Measurements from ENCODE around the gene EGR2. TPM values are rescaled to one million over a fixed set of nuclear protein-coding genes. Genes with fewer than 3 reads are reported as not detected.

EGR2 gene
- polyA plus RNA-seq, 1 donor from 2014 or later, result 1.7 TPM

GRCh38 chr10:62811159-62811875 is 4.8 kb downstream of the EGR2 start:
- H3K27me3 ChIP-seq (ENCODE audit: insufficient read depth, low read depth, low read length), result peaks cover 40% of the 10 kb centered on the region
- H3K79me2 ChIP-seq (replicated peaks; ENCODE audit: insufficient read depth, low read length), result peaks cover 14% of the 10 kb centered on the region

More at GRCh38 chr10:62811159-62811875, 4.8 kb downstream of the EGR2 start:
- Histone ChIP-seq H3K9me3 (ENCODE audit: low read length) (no peaks in the 10 kb centered on the region), H3K27ac (ENCODE audit: low read length) (no peak overlapping the region), H4K20me1 (ENCODE audit: insufficient read depth) (peaks cover 7% of the 10 kb centered on the region), H3K9ac (ENCODE audit: low read length) (no peak overlapping the region), H2AFZ (ENCODE audit: low read depth, low read length) (no peak overlapping the region), H3K4me2 (ENCODE audit: low read length) (no peak overlapping the region), H3F3A (ENCODE audit: insufficient read depth, low read length, poor library complexity, severe bottlenecking) (peaks cover 6% of the 10 kb centered on the region), H3K36me3 (ENCODE audit: insufficient read depth, low read length) (no peaks in the 10 kb centered on the region), H3K4me3 (ENCODE audit: low read length) (no peak overlapping the region), H3K9me2 (ENCODE audit: insufficient read depth, low read length) (no peaks in the 10 kb centered on the region)
- TF ChIP-seq MXI1 (conservative IDR thresholded peaks at IDR 0.05; ENCODE audit: poor library complexity, severe bottlenecking) (no peak), CTCF (IDR thresholded peaks at IDR 0.05; ENCODE audit: poor library complexity, severe bottlenecking) (no peak), REST (IDR thresholded peaks at IDR 0.05; ENCODE audit: borderline replicate concordance) (no peak), RAD21 (conservative IDR thresholded peaks at IDR 0.05) (no peak), EP300 (conservative IDR thresholded peaks at IDR 0.05; ENCODE audit: poor library complexity, severe bottlenecking) (no peak), EZH2 (IDR thresholded peaks at IDR 0.05; ENCODE audit: borderline replicate concordance, insufficient read depth, low read length, poor library complexity, severe bottlenecking) (no peak), POLR2AphosphoS5 (IDR thresholded peaks at IDR 0.05) (no peak), TAF1 (IDR thresholded peaks at IDR 0.05; ENCODE audit: low read depth) (no peak), SMC3 (conservative IDR thresholded peaks at IDR 0.05; ENCODE audit: poor library complexity) (no peak)

Measured in neural cell (in vitro differentiated cells).